HG03060 (cell line): ENCODE measurements around the gene RPL3.
A peak's percentile ranks its signal among the peaks of the same experiment; 100 is the strongest.

Experiments
- ATAC-seq: cut with Tn5 transposase; IDR thresholded peaks from one replicate; pipeline ENCODE4 v1.9.1; 2021; ENCODE audit warnings: low read depth, moderate number of reproducible peaks; ENCODE audit not compliant: unreplicated experiment

RPL3 gene

DNA sequence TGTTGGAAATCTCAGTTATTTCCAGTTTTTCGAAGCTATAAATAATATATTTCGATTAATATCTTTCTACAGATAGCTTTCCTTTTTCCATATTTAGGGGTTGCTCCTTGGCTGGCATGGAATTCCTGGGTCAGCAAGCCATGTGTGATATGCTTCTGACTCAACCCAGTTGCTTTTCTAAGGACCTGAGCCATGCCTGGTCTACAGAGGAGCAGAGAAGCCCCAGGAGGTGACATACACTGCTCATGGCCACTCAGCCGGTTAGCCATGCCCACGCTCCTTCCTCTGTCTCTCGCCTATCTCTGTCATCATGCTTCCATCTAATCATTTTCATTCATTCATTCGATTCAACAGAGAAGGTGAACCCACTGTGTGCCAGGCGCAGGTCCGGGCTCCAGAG lies 51.4 kb downstream of the RPL3 start:
- no peak for ATAC-seq

DNA sequence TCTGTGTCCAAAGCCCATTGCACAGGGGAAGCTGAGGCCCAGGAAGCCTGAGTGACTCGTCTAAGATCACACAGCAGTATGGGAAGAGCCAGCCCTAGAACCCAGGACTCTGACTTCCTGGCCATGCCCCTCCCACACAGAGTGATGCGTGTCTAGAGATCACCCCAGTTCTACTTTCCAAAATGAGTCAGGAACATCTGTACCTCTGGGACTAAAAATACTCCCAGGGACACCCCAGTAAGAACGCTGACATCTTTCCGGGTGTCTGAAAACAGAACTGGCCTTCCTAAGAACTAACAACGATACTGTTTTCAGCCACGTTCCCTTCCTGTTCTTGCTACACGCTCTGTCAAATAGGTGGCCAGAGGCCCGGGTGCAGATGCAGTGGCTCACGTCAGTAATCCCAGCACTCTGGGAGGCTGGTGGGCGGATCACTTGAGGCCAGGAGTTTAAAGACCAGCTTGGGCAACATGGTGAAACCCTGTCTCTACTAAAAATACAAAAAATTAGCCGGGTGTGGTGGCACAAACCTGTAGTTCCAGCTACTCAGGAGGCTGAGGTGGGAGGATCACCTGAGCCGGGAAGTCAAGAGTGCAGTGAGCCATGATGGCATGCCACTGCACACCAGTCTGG lies 52.9 kb downstream of the RPL3 start:
- peak; percentile 72 for ATAC-seq

- ATAC-seq: no peak
These were observed 54.1 kb downstream of the RPL3 start for GRCh38 chr22:39265143-39265886.

GRCh38 chr22:39264349-39265038 lies 54.9 kb downstream of the RPL3 start:
- no peak for ATAC-seq

DNA sequence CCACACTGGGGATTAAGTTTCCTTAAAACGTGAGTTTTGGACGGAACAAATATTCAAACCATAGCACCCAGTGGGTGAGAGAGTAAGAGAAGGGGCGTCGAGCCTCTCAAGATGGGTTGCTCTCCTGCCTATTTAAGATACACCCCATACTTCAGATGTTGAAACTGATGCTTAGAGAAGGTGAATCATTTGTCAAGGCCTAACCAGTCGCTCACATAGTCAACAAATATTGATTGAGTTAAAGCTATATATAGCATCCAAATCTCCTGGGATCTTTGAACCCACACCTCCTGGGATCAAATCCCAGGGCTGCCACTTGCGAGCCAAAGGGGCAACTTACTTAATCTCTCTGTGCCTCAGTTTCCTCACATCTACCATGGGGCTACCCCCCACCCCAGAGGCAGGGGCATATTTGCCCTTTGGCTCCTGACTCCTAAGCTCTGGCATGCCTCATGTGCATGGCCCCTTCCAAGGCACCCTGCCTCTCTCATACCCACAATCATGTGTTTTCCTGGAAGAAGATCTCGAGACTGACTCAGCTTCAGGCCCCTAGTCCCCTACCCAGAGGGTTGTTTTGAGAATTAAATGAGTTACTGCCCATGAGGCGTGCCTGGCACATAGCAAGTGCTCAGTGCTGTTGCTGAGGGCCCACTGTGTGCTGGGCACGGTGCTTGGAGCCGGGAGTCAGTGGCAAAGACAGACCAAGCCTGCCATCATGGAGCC lies 55.6 kb downstream of the RPL3 start:
- ATAC-seq: no peak
